Neuronal stem cell (in vitro differentiated cells): Measurements from ENCODE around the gene COL5A3.

Source experiments
- DNase-seq: peaks from one replicate; pipeline ENCODE4 v3.0.0-alpha.2; 2013; ENCODE audit warnings: low spot score
- H2AFZ ChIP-seq: one replicate; pipeline ENCODE4 v1.6.1; 2013; ENCODE audit warnings: mild to moderate bottlenecking, low read length, inconsistent platforms
- H2AK5ac ChIP-seq: 2 replicates; pipeline ENCODE4 v1.6.1; 2013; ENCODE audit warnings: low read depth, mild to moderate bottlenecking, inconsistent platforms, low read length, moderate library complexity, mixed read lengths
- H2BK120ac ChIP-seq: 2 replicates; pipeline ENCODE4 v1.6.1; 2013; ENCODE audit warnings: low read depth, mild to moderate bottlenecking, inconsistent platforms, low read length, moderate library complexity, mixed read lengths
- H2BK12ac ChIP-seq: one replicate; pipeline ENCODE4 v1.6.1; 2013; ENCODE audit warnings: low read length, inconsistent platforms
- H2BK15ac ChIP-seq: 2 replicates; pipeline ENCODE4 v1.6.1; 2013; ENCODE audit warnings: mild to moderate bottlenecking, low read length, inconsistent platforms, mixed read lengths
- H2BK5ac ChIP-seq: one replicate; pipeline ENCODE4 v1.6.1; 2013; ENCODE audit warnings: inconsistent platforms, mild to moderate bottlenecking, low read length, moderate library complexity
- H3K14ac ChIP-seq: one replicate; pipeline ENCODE4 v1.6.1; 2013; ENCODE audit warnings: low read length, inconsistent platforms
- H3K18ac ChIP-seq: 2 replicates; pipeline ENCODE4 v1.6.1; 2013; ENCODE audit warnings: low read length, inconsistent platforms
- H3K23ac ChIP-seq: 2 replicates; pipeline ENCODE4 v1.6.1; 2013; ENCODE audit warnings: low read depth, mild to moderate bottlenecking, mixed read lengths, low read length, inconsistent platforms; ENCODE audit not compliant: poor library complexity
- H3K27ac ChIP-seq: replicated peaks from 3 replicates; pipeline ENCODE4 v1.5.1; 2013; ENCODE audit warnings: low read length, inconsistent platforms
- H3K27me3 ChIP-seq, 3 experiments: 2 replicates each; pipeline ENCODE4 v1.6.1; 2013; ENCODE audit warnings: low read length in 3 of 3, mild to moderate bottlenecking in 2 of 3, inconsistent platforms in 1 of 3, low read depth in 1 of 3, mixed read lengths in 1 of 3, moderate library complexity in 1 of 3; ENCODE audit not compliant: control insufficient read depth in 3 of 3, insufficient read depth in 3 of 3
- H3K36me3 ChIP-seq, 2 donors: replicated peaks in 1 of 2; 2 replicates each; pipeline ENCODE4 v1.6.1; 2013; ENCODE audit warnings: low read length in 2 of 2; ENCODE audit not compliant: control insufficient read depth in 2 of 2, insufficient read depth in 2 of 2
- H3K4ac ChIP-seq: 2 replicates; pipeline ENCODE4 v1.6.1; 2013; ENCODE audit warnings: inconsistent platforms, mild to moderate bottlenecking, low read length, moderate library complexity
- H3K4me1 ChIP-seq, 2 donors: 1 replicate in 1 of 2; 2 replicates in 1 of 2; pipeline ENCODE4 v1.6.1; 2013; ENCODE audit warnings: low read length in 2 of 2, low read depth in 1 of 2; ENCODE audit not compliant: control insufficient read depth in 2 of 2, insufficient read depth in 1 of 2
- H3K4me2 ChIP-seq: one replicate; pipeline ENCODE4 v1.6.1; 2013; ENCODE audit warnings: mild to moderate bottlenecking, low read length, inconsistent platforms; ENCODE audit not compliant: insufficient read depth, poor library complexity, severe bottlenecking
- H3K4me3 ChIP-seq, 2 donors: 2 replicates each; pipeline ENCODE4 v1.5.1; 2013; ENCODE audit warnings: low read length in 2 of 2, mild to moderate bottlenecking in 2 of 2, inconsistent platforms in 1 of 2, moderate library complexity in 1 of 2
- H3K79me1 ChIP-seq: one replicate; pipeline ENCODE4 v1.6.1; 2013; ENCODE audit warnings: low read depth, mild to moderate bottlenecking, inconsistent platforms, low read length, moderate library complexity
- H3K9ac ChIP-seq: one replicate; pipeline ENCODE4 v1.6.1; 2013; ENCODE audit warnings: mild to moderate bottlenecking, low read depth, low read length, inconsistent platforms; ENCODE audit not compliant: poor library complexity
- H3K9me3 ChIP-seq, 2 donors: replicated peaks in 1 of 2; 2 replicates each; pipeline versions ENCODE3 to v1.6.1; 2013; ENCODE audit warnings: low read length in 2 of 2, mild to moderate bottlenecking in 2 of 2, inconsistent platforms in 1 of 2, low read depth in 1 of 2, mixed read lengths in 1 of 2, moderate library complexity in 1 of 2; ENCODE audit not compliant: control insufficient read depth in 2 of 2, insufficient read depth in 1 of 2
- H4K8ac ChIP-seq: one replicate; pipeline ENCODE4 v1.6.1; 2013; ENCODE audit warnings: low read depth, mild to moderate bottlenecking, inconsistent platforms, low read length, moderate library complexity
- H4K91ac ChIP-seq: one replicate; pipeline ENCODE4 v1.6.1; 2013; ENCODE audit warnings: low read length, low read depth, mild to moderate bottlenecking, inconsistent platforms; ENCODE audit not compliant: poor library complexity
- WGBS, 2 donors: extraction: QIAGEN DNeasy Blood & Tissue Kit; methylation state at CpG; one replicate each; pipeline ENCODE4 v1.1.7; 2013; ENCODE audit warnings: missing lambda C conversion rate in 2 of 2, mixed read lengths in 1 of 2; ENCODE audit not compliant: insufficient read length in 2 of 2, insufficient replicate concordance in 1 of 2; ENCODE audit errors: extremely low coverage in 2 of 2; 5-methylcytosine and 5-hydroxymethylcytosine counted together

The COL5A3 gene

GRCh38 chr19:10036601-10037071 lies 26.3 kb upstream of the COL5A3 start:
- Histone ChIP-seq H3K79me1 (no peaks in the 10 kb centered on the region), H3K36me3 (no peaks in the 10 kb centered on the region), H3K23ac (no peak overlapping the region), H3K27ac (no peak overlapping the region), H3K4me3 (no peak overlapping the region), H2BK12ac (no peak overlapping the region), H3K4me1 (no peaks in the 10 kb centered on the region), H2BK5ac (no peak overlapping the region), H4K8ac (no peak overlapping the region), H2BK120ac (no peak overlapping the region), H2AK5ac (no peak overlapping the region), H3K18ac (no peak overlapping the region), H3K9ac (no peak overlapping the region), H3K27me3 (peaks cover 0 to 43% (median 2%) of the 10 kb centered on the region in 3 experiments), H2BK15ac (no peak overlapping the region), H2AFZ (no peak overlapping the region), H4K91ac (no peak overlapping the region), H3K4ac (no peak overlapping the region), H3K9me3 (peaks cover 0 to 14% of the 10 kb centered on the region in 2 donors), H3K14ac (no peak overlapping the region), H3K4me2 (no peak overlapping the region)
- DNase-seq: no peak
- WGBS, 2 donors: no CpG with 5 or more reads among the region's 5 CpGs

GRCh38 chr19:10033614-10034013 lies 23.3 kb upstream of the COL5A3 start:
- WGBS, 2 donors: no CpG with 5 or more reads among the region's 8 CpGs

GRCh38 chr19:10027158-10027997 lies 17.1 kb upstream of the COL5A3 start:
- no peak overlapping the region for H3K14ac ChIP-seq
- H3K27ac ChIP-seq: no peak overlapping the region
- no peak overlapping the region for H3K9ac ChIP-seq
- H3K18ac ChIP-seq: peak overlapping the region; percentile 12
- no peak overlapping the region for H3K4me2 ChIP-seq
- no CpG with 5 or more reads among the region's 29 CpGs for WGBS, 2 donors
- no peaks in the 10 kb centered on the region for H3K79me1 ChIP-seq
- DNase-seq: peak; percentile 91
- H2BK5ac ChIP-seq: no peak overlapping the region
- peak overlapping the region; percentile 29 for H3K23ac ChIP-seq
- H2AK5ac ChIP-seq: no peak overlapping the region
- H2AFZ ChIP-seq: peak overlapping the region; percentile 78
- no peaks in the 10 kb centered on the region for H3K9me3 ChIP-seq
- no peaks in the 10 kb centered on the region for H3K36me3 ChIP-seq
- no peak overlapping the region for H2BK15ac ChIP-seq
- H4K91ac ChIP-seq: no peak overlapping the region
- H3K27me3 ChIP-seq: peaks cover 0 to 47% (median 3%) of the 10 kb centered on the region in 3 experiments
- H2BK120ac ChIP-seq: no peak overlapping the region
- peaks cover 0 to 4% of the 10 kb centered on the region in 2 donors for H3K4me1 ChIP-seq
- H2BK12ac ChIP-seq: no peak overlapping the region
- peak overlapping the region in 1 of 2 donors; percentile 8 for H3K4me3 ChIP-seq
- no peak overlapping the region for H4K8ac ChIP-seq
- H3K4ac ChIP-seq: no peak overlapping the region

More at GRCh38 chr19:10033614-10034013, 23.3 kb upstream of the COL5A3 start:
- Histone ChIP-seq H2BK5ac (no peak overlapping the region), H3K4me3 (no peak overlapping the region), H3K9ac (no peak overlapping the region), H3K9me3 (peaks cover 0 to 2% of the 10 kb centered on the region in 2 donors), H3K36me3 (no peaks in the 10 kb centered on the region), H3K4me2 (no peak overlapping the region), H4K91ac (no peak overlapping the region), H3K23ac (no peak overlapping the region), H3K14ac (no peak overlapping the region), H3K4me1 (no peaks in the 10 kb centered on the region), H3K79me1 (no peaks in the 10 kb centered on the region), H3K4ac (no peak overlapping the region), H3K27me3 (peaks cover 0 to 72% (median 2%) of the 10 kb centered on the region in 3 experiments), H2AK5ac (no peak overlapping the region), H3K27ac (no peak overlapping the region), H2BK120ac (no peak overlapping the region), H2BK12ac (no peak overlapping the region), H2AFZ (no peak overlapping the region), H4K8ac (no peak overlapping the region), H3K18ac (no peak overlapping the region), H2BK15ac (no peak overlapping the region)
- DNase-seq: no peak

- Histone ChIP-seq H2AK5ac (no peak overlapping the region), H3K36me3 (no peaks in the 10 kb centered on the region), H2AFZ (no peak overlapping the region), H4K91ac (no peak overlapping the region), H2BK12ac (no peak overlapping the region), H3K4ac (no peak overlapping the region), H2BK5ac (no peak overlapping the region), H3K9me3 (no peaks in the 10 kb centered on the region), H3K4me3 (no peak overlapping the region), H3K14ac (no peak overlapping the region), H3K23ac (no peak overlapping the region), H3K18ac (no peak overlapping the region), H4K8ac (no peak overlapping the region), H3K4me2 (no peak overlapping the region), H3K27ac (no peak overlapping the region), H3K27me3 (peaks cover 0 to 43% (median 3%) of the 10 kb centered on the region in 3 experiments), H2BK120ac (no peak overlapping the region), H2BK15ac (no peak overlapping the region), H3K4me1 (peaks cover 0 to 4% of the 10 kb centered on the region in 2 donors), H3K79me1 (no peaks in the 10 kb centered on the region), H3K9ac (no peak overlapping the region)
- DNase-seq: no peak
- no CpG with 5 or more reads among the region's 3 CpGs for WGBS, 2 donors
Observed at GRCh38 chr19:10026744-10027143, 16.4 kb upstream of the COL5A3 start.
